H1 (cell line): ENCODE results near the gene ZIC1. TPM values are rescaled to one million over a fixed set of nuclear protein-coding genes. Genes with fewer than 3 reads are reported as not detected.

Experiments
- RXRA ChIP-seq: IDR thresholded peaks from 2 replicates; pipeline ENCODE4 v1.6.1; 2011; ENCODE audit warnings: low read depth, mild to moderate bottlenecking, low read length, moderate library complexity; ENCODE audit not compliant: insufficient read depth
- TEAD4 ChIP-seq: IDR thresholded peaks from 2 replicates; pipeline ENCODE4 v1.6.1; 2012; ENCODE audit warnings: low read depth, low read length, inconsistent platforms, mixed read lengths
- USF2 ChIP-seq: IDR thresholded peaks from 2 replicates; pipeline ENCODE4 v1.6.1; 2011; ENCODE audit warnings: low read length, improper control_type of control experiment
- ZNF274 ChIP-seq: IDR thresholded peaks from 2 replicates; pipeline ENCODE4 v1.7.0; 2012; ENCODE audit warnings: low read length, borderline replicate concordance; ENCODE audit errors: extremely low read depth
- polyA plus RNA-seq, 7 experiments: library from polyadenylated mRNA; depleted of rRNA in 3 of 7; stranded (reverse) in 5 of 7; unstranded in 2 of 7; fragments of >200 nt in 5 of 7; fragments of 200-250 nt in 2 of 7; gene quantifications; 1 replicate in 5 of 7; 2 replicates in 1 of 7; 4 replicates in 1 of 7; pipeline versions ENCODE4 v1.2.1 to v1.2.3, GENCODE V29; 2011 to 2013; ENCODE audit warnings: missing spikeins in 2 of 7, mixed read lengths in 2 of 7
- total RNA-seq: library from RNA; stranded (reverse); fragmentation: NEBNext Ultra II Directional; extraction: Animal tissue kit (Norgen Biotek cat#: 25700); gene quantifications from 2 replicates; pipeline ENCODE4 v1.2.1, GENCODE V29; 2021
- TF ChIP-seq, protein P1 (sequence below): fragments of 300-600 bp; sonication (generic); IDR thresholded peaks from 2 replicates; pipeline ENCODE4 v1.7.1; 2012; ENCODE audit warnings: low read length, moderate library complexity, mild to moderate bottlenecking, inconsistent platforms; ENCODE audit not compliant: insufficient replicate concordance
- TF ChIP-seq, protein P2 (sequence below), 3 experiments: IDR thresholded peaks; 1 replicate in 2 of 3; 2 replicates in 1 of 3; pipeline versions ENCODE4 v1.5.1 to v1.6.1; 2011; ENCODE audit warnings: low read length in 3 of 3, mild to moderate bottlenecking in 3 of 3, inconsistent platforms in 2 of 3, low read depth in 1 of 3, moderate library complexity in 1 of 3; ENCODE audit not compliant: insufficient read depth in 1 of 3; ENCODE audit errors: control extremely low read depth in 1 of 3

The ZIC1 gene
- total and polyA plus RNA-seq, 2 of the 8 experiments (the other 6 are each of a cell fraction or from before 2014, with no cell fraction given) = 0.80 to 2.2 TPM

DNA sequence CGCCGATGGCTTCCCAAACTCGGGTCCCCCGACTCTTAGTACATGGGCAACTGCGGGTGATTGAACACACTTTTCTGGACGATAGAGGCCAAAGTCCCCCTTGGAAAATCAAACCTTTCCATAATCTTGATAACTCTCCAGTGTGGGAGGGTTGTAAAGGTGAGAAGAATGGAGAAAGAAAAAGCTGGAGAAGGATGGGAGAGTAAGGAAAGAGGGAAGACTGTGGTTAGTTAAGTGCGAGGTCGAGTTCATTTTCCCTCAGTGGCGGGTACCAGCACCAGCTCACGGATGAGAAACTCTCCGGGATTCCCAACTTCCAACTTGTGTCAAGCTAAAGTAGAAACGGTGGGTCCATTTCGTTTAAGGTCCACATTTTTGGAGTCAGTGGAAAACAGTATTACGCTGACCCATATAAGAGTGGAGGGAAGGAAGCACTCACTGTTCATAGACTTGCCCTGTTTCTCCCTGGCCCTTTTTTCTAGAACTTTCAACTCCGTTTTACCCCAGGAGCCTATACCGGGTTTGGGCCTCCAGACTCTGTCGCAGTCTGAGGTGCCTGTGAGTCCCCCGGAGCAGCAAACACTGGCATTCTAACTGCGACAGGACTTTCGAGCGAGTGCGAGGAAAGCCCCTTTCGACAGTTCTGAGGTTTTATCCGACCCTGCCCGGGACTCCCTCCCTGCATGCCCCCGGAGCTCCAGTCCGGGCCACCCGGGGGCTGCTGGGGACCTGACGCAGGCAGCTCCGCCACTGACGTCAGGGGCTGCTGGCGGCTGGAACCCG lies 14.8 kb downstream of the ZIC1 start (continued):
- TF ChIP-seq, protein P1, sequence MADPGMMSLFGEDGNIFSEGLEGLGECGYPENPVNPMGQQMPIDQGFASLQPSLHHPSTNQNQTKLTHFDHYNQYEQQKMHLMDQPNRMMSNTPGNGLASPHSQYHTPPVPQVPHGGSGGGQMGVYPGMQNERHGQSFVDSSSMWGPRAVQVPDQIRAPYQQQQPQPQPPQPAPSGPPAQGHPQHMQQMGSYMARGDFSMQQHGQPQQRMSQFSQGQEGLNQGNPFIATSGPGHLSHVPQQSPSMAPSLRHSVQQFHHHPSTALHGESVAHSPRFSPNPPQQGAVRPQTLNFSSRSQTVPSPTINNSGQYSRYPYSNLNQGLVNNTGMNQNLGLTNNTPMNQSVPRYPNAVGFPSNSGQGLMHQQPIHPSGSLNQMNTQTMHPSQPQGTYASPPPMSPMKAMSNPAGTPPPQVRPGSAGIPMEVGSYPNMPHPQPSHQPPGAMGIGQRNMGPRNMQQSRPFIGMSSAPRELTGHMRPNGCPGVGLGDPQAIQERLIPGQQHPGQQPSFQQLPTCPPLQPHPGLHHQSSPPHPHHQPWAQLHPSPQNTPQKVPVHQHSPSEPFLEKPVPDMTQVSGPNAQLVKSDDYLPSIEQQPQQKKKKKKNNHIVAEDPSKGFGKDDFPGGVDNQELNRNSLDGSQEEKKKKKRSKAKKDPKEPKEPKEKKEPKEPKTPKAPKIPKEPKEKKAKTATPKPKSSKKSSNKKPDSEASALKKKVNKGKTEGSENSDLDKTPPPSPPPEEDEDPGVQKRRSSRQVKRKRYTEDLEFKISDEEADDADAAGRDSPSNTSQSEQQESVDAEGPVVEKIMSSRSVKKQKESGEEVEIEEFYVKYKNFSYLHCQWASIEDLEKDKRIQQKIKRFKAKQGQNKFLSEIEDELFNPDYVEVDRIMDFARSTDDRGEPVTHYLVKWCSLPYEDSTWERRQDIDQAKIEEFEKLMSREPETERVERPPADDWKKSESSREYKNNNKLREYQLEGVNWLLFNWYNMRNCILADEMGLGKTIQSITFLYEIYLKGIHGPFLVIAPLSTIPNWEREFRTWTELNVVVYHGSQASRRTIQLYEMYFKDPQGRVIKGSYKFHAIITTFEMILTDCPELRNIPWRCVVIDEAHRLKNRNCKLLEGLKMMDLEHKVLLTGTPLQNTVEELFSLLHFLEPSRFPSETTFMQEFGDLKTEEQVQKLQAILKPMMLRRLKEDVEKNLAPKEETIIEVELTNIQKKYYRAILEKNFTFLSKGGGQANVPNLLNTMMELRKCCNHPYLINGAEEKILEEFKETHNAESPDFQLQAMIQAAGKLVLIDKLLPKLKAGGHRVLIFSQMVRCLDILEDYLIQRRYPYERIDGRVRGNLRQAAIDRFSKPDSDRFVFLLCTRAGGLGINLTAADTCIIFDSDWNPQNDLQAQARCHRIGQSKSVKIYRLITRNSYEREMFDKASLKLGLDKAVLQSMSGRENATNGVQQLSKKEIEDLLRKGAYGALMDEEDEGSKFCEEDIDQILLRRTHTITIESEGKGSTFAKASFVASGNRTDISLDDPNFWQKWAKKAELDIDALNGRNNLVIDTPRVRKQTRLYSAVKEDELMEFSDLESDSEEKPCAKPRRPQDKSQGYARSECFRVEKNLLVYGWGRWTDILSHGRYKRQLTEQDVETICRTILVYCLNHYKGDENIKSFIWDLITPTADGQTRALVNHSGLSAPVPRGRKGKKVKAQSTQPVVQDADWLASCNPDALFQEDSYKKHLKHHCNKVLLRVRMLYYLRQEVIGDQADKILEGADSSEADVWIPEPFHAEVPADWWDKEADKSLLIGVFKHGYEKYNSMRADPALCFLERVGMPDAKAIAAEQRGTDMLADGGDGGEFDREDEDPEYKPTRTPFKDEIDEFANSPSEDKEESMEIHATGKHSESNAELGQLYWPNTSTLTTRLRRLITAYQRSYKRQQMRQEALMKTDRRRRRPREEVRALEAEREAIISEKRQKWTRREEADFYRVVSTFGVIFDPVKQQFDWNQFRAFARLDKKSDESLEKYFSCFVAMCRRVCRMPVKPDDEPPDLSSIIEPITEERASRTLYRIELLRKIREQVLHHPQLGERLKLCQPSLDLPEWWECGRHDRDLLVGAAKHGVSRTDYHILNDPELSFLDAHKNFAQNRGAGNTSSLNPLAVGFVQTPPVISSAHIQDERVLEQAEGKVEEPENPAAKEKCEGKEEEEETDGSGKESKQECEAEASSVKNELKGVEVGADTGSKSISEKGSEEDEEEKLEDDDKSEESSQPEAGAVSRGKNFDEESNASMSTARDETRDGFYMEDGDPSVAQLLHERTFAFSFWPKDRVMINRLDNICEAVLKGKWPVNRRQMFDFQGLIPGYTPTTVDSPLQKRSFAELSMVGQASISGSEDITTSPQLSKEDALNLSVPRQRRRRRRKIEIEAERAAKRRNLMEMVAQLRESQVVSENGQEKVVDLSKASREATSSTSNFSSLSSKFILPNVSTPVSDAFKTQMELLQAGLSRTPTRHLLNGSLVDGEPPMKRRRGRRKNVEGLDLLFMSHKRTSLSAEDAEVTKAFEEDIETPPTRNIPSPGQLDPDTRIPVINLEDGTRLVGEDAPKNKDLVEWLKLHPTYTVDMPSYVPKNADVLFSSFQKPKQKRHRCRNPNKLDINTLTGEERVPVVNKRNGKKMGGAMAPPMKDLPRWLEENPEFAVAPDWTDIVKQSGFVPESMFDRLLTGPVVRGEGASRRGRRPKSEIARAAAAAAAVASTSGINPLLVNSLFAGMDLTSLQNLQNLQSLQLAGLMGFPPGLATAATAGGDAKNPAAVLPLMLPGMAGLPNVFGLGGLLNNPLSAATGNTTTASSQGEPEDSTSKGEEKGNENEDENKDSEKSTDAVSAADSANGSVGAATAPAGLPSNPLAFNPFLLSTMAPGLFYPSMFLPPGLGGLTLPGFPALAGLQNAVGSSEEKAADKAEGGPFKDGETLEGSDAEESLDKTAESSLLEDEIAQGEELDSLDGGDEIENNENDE = no peak
- no peak for TF ChIP-seq TEAD4
- TF ChIP-seq ZNF274 = no peak
- no peak for TF ChIP-seq USF2
- TF ChIP-seq RXRA = no peak
- TF ChIP-seq, protein P2, sequence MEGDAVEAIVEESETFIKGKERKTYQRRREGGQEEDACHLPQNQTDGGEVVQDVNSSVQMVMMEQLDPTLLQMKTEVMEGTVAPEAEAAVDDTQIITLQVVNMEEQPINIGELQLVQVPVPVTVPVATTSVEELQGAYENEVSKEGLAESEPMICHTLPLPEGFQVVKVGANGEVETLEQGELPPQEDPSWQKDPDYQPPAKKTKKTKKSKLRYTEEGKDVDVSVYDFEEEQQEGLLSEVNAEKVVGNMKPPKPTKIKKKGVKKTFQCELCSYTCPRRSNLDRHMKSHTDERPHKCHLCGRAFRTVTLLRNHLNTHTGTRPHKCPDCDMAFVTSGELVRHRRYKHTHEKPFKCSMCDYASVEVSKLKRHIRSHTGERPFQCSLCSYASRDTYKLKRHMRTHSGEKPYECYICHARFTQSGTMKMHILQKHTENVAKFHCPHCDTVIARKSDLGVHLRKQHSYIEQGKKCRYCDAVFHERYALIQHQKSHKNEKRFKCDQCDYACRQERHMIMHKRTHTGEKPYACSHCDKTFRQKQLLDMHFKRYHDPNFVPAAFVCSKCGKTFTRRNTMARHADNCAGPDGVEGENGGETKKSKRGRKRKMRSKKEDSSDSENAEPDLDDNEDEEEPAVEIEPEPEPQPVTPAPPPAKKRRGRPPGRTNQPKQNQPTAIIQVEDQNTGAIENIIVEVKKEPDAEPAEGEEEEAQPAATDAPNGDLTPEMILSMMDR (IDR thresholded peaks at IDR 0.05; ENCODE audit: control extremely low read depth in 1 of 3, insufficient read depth in 1 of 3, low read depth in 1 of 3, low read length in 3 of 3) = no peak
